HAP-1 (cell line): ENCODE measurements around the gene POU2F3.

ENCODE experiments used
- DNase-seq, 2 experiments: peaks; one replicate each; pipeline ENCODE4 v3.0.0-alpha.2; 2016 to 2020; ENCODE audit warnings: low spot score in 2 of 2
- H3K27me3 ChIP-seq: fragments of 250-450 bp; sonication (Bioruptor Pico); 2 replicates; pipeline ENCODE4 v1.5.1; 2020; ENCODE audit warnings: low read depth, mild to moderate bottlenecking, moderate library complexity
- H3K36me3 ChIP-seq: fragments of 250-450 bp; sonication (Bioruptor Pico); replicated peaks from 2 replicates; pipeline ENCODE4 v1.5.1; 2020; ENCODE audit warnings: mild to moderate bottlenecking
- H3K4me1 ChIP-seq: fragments of 250-450 bp; sonication (Bioruptor Pico); 2 replicates; pipeline ENCODE4 v1.5.1; 2020; ENCODE audit warnings: mild to moderate bottlenecking
- H3K4me3 ChIP-seq: fragments of 250-450 bp; sonication (Bioruptor Pico); 2 replicates; pipeline ENCODE4 v1.5.1; 2020; ENCODE audit warnings: mild to moderate bottlenecking, moderate library complexity
- H3K9me3 ChIP-seq: fragments of 250-450 bp; sonication (Bioruptor Pico); 2 replicates; pipeline ENCODE4 v1.5.1; 2020; ENCODE audit warnings: mild to moderate bottlenecking, moderate library complexity
- in situ Hi-C: fragments of 300-500 bp; cut with MboI; formaldehyde crosslinking; loops from 3 replicates; pipeline ENCODE4 v1.14.3; 2020; ENCODE audit warnings: low sequenced_read_pairs, inconsistent platforms, mixed read lengths

POU2F3 gene

GRCh38 chr11:120330045-120330444, 90.1 kb downstream of the POU2F3 start:
- in situ Hi-C loops: no loop called here
- H3K36me3 ChIP-seq: peaks cover 15% of the 10 kb centered on the region
- H3K4me3 ChIP-seq: no peak overlapping the region
- no peaks in the 10 kb centered on the region for H3K27me3 ChIP-seq
- no peaks in the 10 kb centered on the region for H3K9me3 ChIP-seq
- H3K4me1 ChIP-seq: peaks cover 13% of the 10 kb centered on the region
- no peak for DNase-seq

- in situ Hi-C loops: no loop called here
- H3K36me3 ChIP-seq: peaks cover 15% of the 10 kb centered on the region
- H3K4me3 ChIP-seq: no peak overlapping the region
- peaks cover 12% of the 10 kb centered on the region for H3K4me1 ChIP-seq
- no peak for DNase-seq
- H3K27me3 ChIP-seq: no peaks in the 10 kb centered on the region
- H3K9me3 ChIP-seq: no peaks in the 10 kb centered on the region
Measured at GRCh38 chr11:120331301-120331996, 91.5 kb downstream of the POU2F3 start.

GRCh38 chr11:120332822-120333716, 93.1 kb downstream of the POU2F3 start:
- Histone ChIP-seq H3K4me3 (no peak overlapping the region), H3K36me3 (peaks cover 15% of the 10 kb centered on the region), H3K27me3 (no peaks in the 10 kb centered on the region), H3K9me3 (no peaks in the 10 kb centered on the region), H3K4me1 (peaks cover 4% of the 10 kb centered on the region; the same call in 1 of the 2 replicates)
- no peak for DNase-seq
- in situ Hi-C loops: no loop called here

GRCh38 chr11:120333801-120334200, 93.9 kb downstream of the POU2F3 start:
- no peak for DNase-seq
- Histone ChIP-seq H3K4me1 (peaks cover 4% of the 10 kb centered on the region; the same call in 1 of the 2 replicates), H3K36me3 (peaks cover 15% of the 10 kb centered on the region), H3K4me3 (no peak overlapping the region), H3K9me3 (no peaks in the 10 kb centered on the region), H3K27me3 (no peaks in the 10 kb centered on the region)
- in situ Hi-C loops: no loop called here

GRCh38 chr11:120334332-120334731, 94.4 kb downstream of the POU2F3 start:
- Histone ChIP-seq H3K4me3 (no peak overlapping the region), H3K9me3 (no peaks in the 10 kb centered on the region), H3K27me3 (no peaks in the 10 kb centered on the region), H3K4me1 (peaks cover 4% of the 10 kb centered on the region; the same call in 1 of the 2 replicates), H3K36me3 (peaks cover 15% of the 10 kb centered on the region)
- no peak for DNase-seq
- in situ Hi-C loops: no loop called here

- Histone ChIP-seq H3K9me3 (no peaks in the 10 kb centered on the region), H3K27me3 (no peaks in the 10 kb centered on the region), H3K36me3 (peaks cover 15% of the 10 kb centered on the region), H3K4me3 (peak overlapping the region; percentile 64), H3K4me1 (peaks cover 9% of the 10 kb centered on the region)
- DNase-seq: peak; percentile 72 to 81
- in situ Hi-C loops: no loop called here
Measured at GRCh38 chr11:120334894-120335462, 95.0 kb downstream of the POU2F3 start.

GRCh38 chr11:120335556-120335907, 95.6 kb downstream of the POU2F3 start:
- Histone ChIP-seq H3K4me1 (peaks cover 14% of the 10 kb centered on the region), H3K4me3 (peak overlapping the region; percentile 64), H3K36me3 (peaks cover 13% of the 10 kb centered on the region), H3K27me3 (no peaks in the 10 kb centered on the region), H3K9me3 (no peaks in the 10 kb centered on the region)
- in situ Hi-C loops: no loop called here
- DNase-seq: peak in 1 of 2 experiments; percentile 19

- Histone ChIP-seq H3K4me3 (peak within 1 kb of the TSS; percentile 64), H3K27me3 (no peaks in the 10 kb centered on the region), H3K36me3 (peaks cover 7% of the 10 kb centered on the region), H3K4me1 (peaks cover 16% of the 10 kb centered on the region), H3K9me3 (no peaks in the 10 kb centered on the region)
- peak; percentile 87 to 97 for DNase-seq
- in situ Hi-C loops: no loop called here
Measured at GRCh38 chr11:120335908-120336640, 96.1 kb downstream of the POU2F3 start, which contains the start of gene ARHGEF12. ARHGEF12 (plus strand) TSS chr11:120336413; CDS start chr11:120337244, 831 bp downstream.

GRCh38 chr11:120336641-120337354, 96.9 kb downstream of the POU2F3 start:
- Histone ChIP-seq H3K27me3 (no peaks in the 10 kb centered on the region), H3K9me3 (no peaks in the 10 kb centered on the region), H3K36me3 (peaks cover 5% of the 10 kb centered on the region; the same call in 1 of the 2 replicates), H3K4me3 (peak overlapping the region; percentile 64), H3K4me1 (peaks cover 15% of the 10 kb centered on the region)
- in situ Hi-C loops: no loop called here
- DNase-seq: peak in 1 of 2 experiments; percentile 57

GRCh38 chr11:120337355-120338106, 97.6 kb downstream of the POU2F3 start:
- no peaks in the 10 kb centered on the region for H3K27me3 ChIP-seq
- in situ Hi-C loops: no loop called here
- DNase-seq: peak; percentile 62
- H3K36me3 ChIP-seq: peaks cover 5% of the 10 kb centered on the region; the same call in 1 of the 2 replicates
- peaks cover 15% of the 10 kb centered on the region for H3K4me1 ChIP-seq
- H3K9me3 ChIP-seq: no peaks in the 10 kb centered on the region
- H3K4me3 ChIP-seq: peak overlapping the region; percentile 64

- peak overlapping the region; percentile 64 for H3K4me3 ChIP-seq
- peaks cover 15% of the 10 kb centered on the region for H3K4me1 ChIP-seq
- DNase-seq: no peak
- H3K27me3 ChIP-seq: no peaks in the 10 kb centered on the region
- H3K9me3 ChIP-seq: no peaks in the 10 kb centered on the region
- in situ Hi-C loops: no loop called here
- peaks cover 2% of the 10 kb centered on the region; the same call in 1 of the 2 replicates for H3K36me3 ChIP-seq
Measured at GRCh38 chr11:120338107-120338933, 98.4 kb downstream of the POU2F3 start.
